ENCODE data around the gene SYNE3. TPM values are rescaled to one million over a fixed set of nuclear protein-coding genes. Genes with fewer than 3 reads are reported as not detected.
"Not testable (repeated sequence)": the region's sequence is repeated elsewhere in the genome, so short reads cannot be mapped to it uniquely, and the experiment has no call there.

The SYNE3 gene
- total and polyA plus RNA-seq, 12 donors: 1.8 to 24.8 (median 10.8) TPM

GRCh38 chr14:95510804-95511203 lies 5.6 kb downstream of the SYNE3 start:
- Histone ChIP-seq H3K27me3 (no peaks in the 10 kb centered on the region), H3K4me3 (no peak overlapping the region), H3K36me3 (replicated peaks in 1 of 2) (no peaks in the 10 kb centered on the region), H3K4me1 (replicated peaks in 1 of 2) (peaks cover 29 to 76% of the 10 kb centered on the region in 2 donors), H3K9me3 (replicated peaks in 1 of 3) (no peaks in the 10 kb centered on the region), H3K27ac (no peak overlapping the region)
- WGBS, 4 donors: 87 to 94% (median 91%) methylated on average over 4 to 5 of the region's 5 CpGs
- intact Hi-C loops (cut with DNase I): no loop called here
- peak in 2 of 7 donors; percentile 8 to 15 for DNase-seq
- TF ChIP-seq POLR2A (IDR thresholded peaks at IDR 0.05) (no peak), CTCF (IDR thresholded peaks at IDR 0.05) (no peak)

GRCh38 chr14:95510344-95510743 lies 6.1 kb downstream of the SYNE3 start:
- H3K27ac ChIP-seq: peak overlapping the region in 1 of 5 donors; percentile 29
- H3K36me3 ChIP-seq (replicated peaks in 1 of 2); H3K9me3 ChIP-seq (replicated peaks in 1 of 3); H3K4me3 ChIP-seq; intact Hi-C loops (cut with DNase I); H3K27me3 ChIP-seq: not testable (repeated sequence)
- peaks cover 24 to 72% of the 10 kb centered on the region in 2 donors for H3K4me1 ChIP-seq (replicated peaks in 1 of 2)
- peak in 2 of 7 donors; percentile 5 to 11 for DNase-seq
- WGBS, 4 donors: 87 to 97% (median 94%) methylated on average over 6 to 9 of the region's 9 CpGs

- Histone ChIP-seq H3K36me3 (replicated peaks in 1 of 2) (no peaks in the 10 kb centered on the region), H3K4me3 (no peak overlapping the region), H3K27me3 (no peaks in the 10 kb centered on the region), H3K4me1 (replicated peaks in 1 of 2) (peaks cover 20 to 68% of the 10 kb centered on the region in 2 donors), H3K27ac (peak overlapping the region in 2 of 5 donors; percentile 29 to 77), H3K9me3 (replicated peaks in 1 of 3) (no peaks in the 10 kb centered on the region)
- 60 to 83% (median 68%) methylated on average over 6 of the region's 6 CpGs for WGBS, 4 donors
- intact Hi-C loops (cut with DNase I): no loop called here
- TF ChIP-seq CTCF (IDR thresholded peaks at IDR 0.05) (no peak), POLR2A (IDR thresholded peaks at IDR 0.05) (no peak)
- DNase-seq: peak in 2 of 7 donors; percentile 14 to 30
These were observed 7.0 kb downstream of the SYNE3 start for GRCh38 chr14:95509495-95509894.

- H3K36me3 ChIP-seq (replicated peaks in 1 of 2): no peaks in the 10 kb centered on the region
- H3K4me3 ChIP-seq: no peak overlapping the region
- DNase-seq: peak in 2 of 7 donors; percentile 6 to 13
- peak overlapping the region in 4 of 5 donors; percentile 67 to 90 (median 81) for H3K27ac ChIP-seq
- no peaks in the 10 kb centered on the region for H3K27me3 ChIP-seq
- no peaks in the 10 kb centered on the region for H3K9me3 ChIP-seq (replicated peaks in 1 of 3)
- H3K4me1 ChIP-seq (replicated peaks in 1 of 2): peaks cover 20 to 64% of the 10 kb centered on the region in 2 donors
- TF ChIP-seq POLR2A (IDR thresholded peaks at IDR 0.05): no peak
- no peak for TF ChIP-seq CTCF (IDR thresholded peaks at IDR 0.05)
- 86 to 95% (median 87%) methylated on average over 6 of the region's 6 CpGs for WGBS, 4 donors
- intact Hi-C loops (cut with DNase I): no loop called here
These were observed 8.1 kb downstream of the SYNE3 start for GRCh38 chr14:95508377-95508776.

GRCh38 chr14:95507701-95508103 lies 8.7 kb downstream of the SYNE3 start:
- H3K4me1 ChIP-seq (replicated peaks in 1 of 2): peaks cover 20 to 66% of the 10 kb centered on the region in 2 donors
- TF ChIP-seq POLR2A (IDR thresholded peaks at IDR 0.05) (no peak), CTCF (IDR thresholded peaks at IDR 0.05) (no peak)
- intact Hi-C loops (cut with DNase I): no loop called here
- peak overlapping the region; percentile 56 to 90 (median 77) for H3K27ac ChIP-seq
- H3K9me3 ChIP-seq (replicated peaks in 1 of 3): no peaks in the 10 kb centered on the region
- H3K4me3 ChIP-seq: no peak overlapping the region
- no peaks in the 10 kb centered on the region for H3K27me3 ChIP-seq
- peak in 6 of 7 donors; percentile 73 to 84 (median 77) for DNase-seq
- WGBS, 4 donors: 42 to 68% (median 46%) methylated on average over 3 of the region's 3 CpGs
- no peaks in the 10 kb centered on the region for H3K36me3 ChIP-seq (replicated peaks in 1 of 2)
